ENCODE measurements around the gene POU6F1.

Gene POU6F1

GRCh38 chr12:51196547-51196946, 21.3 kb downstream of the POU6F1 start:
- DNase-seq (ENCODE audit: low spot score), result no peak

GRCh38 chr12:51195841-51196240, 22.0 kb downstream of the POU6F1 start:
- no peak for DNase-seq (ENCODE audit: low spot score)

GRCh38 chr12:51192284-51192671, 25.6 kb downstream of the POU6F1 start:
- DNase-seq (ENCODE audit: low spot score), result no peak

GRCh38 chr12:51191516-51192283, 26.2 kb downstream of the POU6F1 start:
- no peak for DNase-seq (ENCODE audit: low spot score)

GRCh38 chr12:51190820-51191219, 27.0 kb downstream of the POU6F1 start:
- no peak for DNase-seq (ENCODE audit: low spot score)

- DNase-seq (ENCODE audit: low spot score), result no peak
Observed at GRCh38 chr12:51189790-51190355, 28.0 kb downstream of the POU6F1 start.

- DNase-seq (ENCODE audit: low spot score), result no peak
Observed at GRCh38 chr12:51188359-51189051, 29.4 kb downstream of the POU6F1 start.

- no peak for DNase-seq (ENCODE audit: low spot score)
Observed at GRCh38 chr12:51187370-51187987, 30.4 kb downstream of the POU6F1 start.

GRCh38 chr12:51186465-51187085, 31.3 kb downstream of the POU6F1 start:
- no peak for DNase-seq (ENCODE audit: low spot score)

GRCh38 chr12:51185171-51185717, 32.6 kb downstream of the POU6F1 start:
- no peak for DNase-seq (ENCODE audit: low spot score)

GRCh38 chr12:51183816-51184215, 34.0 kb downstream of the POU6F1 start:
- no peak for DNase-seq (ENCODE audit: low spot score)

GRCh38 chr12:51183349-51183748, 34.5 kb downstream of the POU6F1 start:
- no peak for DNase-seq (ENCODE audit: low spot score)

- DNase-seq (ENCODE audit: low spot score), result no peak
Observed at GRCh38 chr12:51181558-51181957, 36.3 kb downstream of the POU6F1 start.

- no peak for DNase-seq (ENCODE audit: low spot score)
Observed at GRCh38 chr12:51177897-51178296, 40.0 kb downstream of the POU6F1 start.

GRCh38 chr12:51174501-51174900, 43.4 kb downstream of the POU6F1 start:
- DNase-seq (ENCODE audit: low spot score), result no peak

- peak; percentile 96 for DNase-seq (ENCODE audit: low spot score)
Observed at GRCh38 chr12:51172515-51173431, 45.1 kb downstream of the POU6F1 start, which contains the start of gene TFCP2. TSS of gene TFCP2 (minus strand) at chr12:51173135. CDS start at chr12:51172422, 713 bp downstream.

GRCh38 chr12:51171884-51172514, 45.9 kb downstream of the POU6F1 start:
- DNase-seq (ENCODE audit: low spot score), result peak; percentile 34

GRCh38 chr12:51163795-51164194, 54.1 kb downstream of the POU6F1 start:
- DNase-seq (ENCODE audit: low spot score), result no peak

GRCh38 chr12:51162217-51162616, 55.6 kb downstream of the POU6F1 start:
- DNase-seq (ENCODE audit: low spot score), result no peak

- no peak for DNase-seq (ENCODE audit: low spot score)
Observed at GRCh38 chr12:51160814-51161459, 56.9 kb downstream of the POU6F1 start.
